K562 (cell line): Measurements from ENCODE around the gene CBX8. TPM values are rescaled to one million over a fixed set of nuclear protein-coding genes. Genes with fewer than 3 reads are reported as not detected.

Source experiments
- ATAC-seq: fragments of 200-7000 bp; cut with Tn5 transposase; 3 replicates; pipeline ENCODE4 v1.9.1; 2020; ENCODE audit warnings: moderate library complexity
- BruUV-seq: library from RNA; stranded (reverse); fragments of 400-500 nt; replicated peaks from 2 replicates; lab custom pipeline; 2021; lab: Mats Ljungman, UMichigan
- CTCF ChIA-PET: fragments of 300-600 bp; formaldehyde crosslinking; extraction: SDS; loops from one replicate; lab custom pipeline; 2021; ENCODE audit warnings: low intra/inter-chr PET ratio; lab: Yijun Ruan, JAX
- POLR2A ChIA-PET: fragments of 300-600, 350-650 bp; sonication (Branson Sonifier 250); formaldehyde crosslinking; extraction: SDS; loops from one replicate; lab custom pipeline; 2021; ENCODE audit warnings: antibody characterized with exemption, inconsistent platforms; lab: Yijun Ruan, JAX
- DNase-seq, 4 experiments: peaks; one replicate each; pipeline versions ENCODE4 v3.0.0 to v3.0.0-alpha.2; 2011 to 2018; ENCODE audit warnings: low spot score in 3 of 4, mixed read lengths in 3 of 4; ENCODE audit errors: extremely low read depth in 1 of 4
- FAIRE-seq: peaks from 2 replicates; lab custom pipeline; 2011; peaks lifted over from hg19 to GRCh38; lab: Jason Lieb, UNC
- H2AFZ ChIP-seq: 2 replicates; pipeline ENCODE4 v1.6.0; 2011; ENCODE audit warnings: low read depth, low read length, control low read depth, inconsistent platforms
- H3K27ac ChIP-seq: fragments of 200-600 bp; 3 replicates; pipeline ENCODE4 v1.8.0; 2011; ENCODE audit warnings: low read depth, mild to moderate bottlenecking, control low read depth, inconsistent platforms, low read length, moderate library complexity, mixed read lengths; ENCODE audit errors: extremely low read depth
- H3K27me3 ChIP-seq, 2 experiments: fragments of 300-600 bp in 1 of 2; 2 replicates in 1 of 2; 3 replicates in 1 of 2; pipeline versions ENCODE4 v1.6.0 to v1.8.0; 2011; ENCODE audit warnings: inconsistent platforms in 2 of 2, low read length in 2 of 2, mild to moderate bottlenecking in 1 of 2, mixed read lengths in 1 of 2, moderate library complexity in 1 of 2; ENCODE audit not compliant: control insufficient read depth in 2 of 2, insufficient read depth in 2 of 2
- H3K36me3 ChIP-seq: fragments of 300-600 bp; 3 replicates; pipeline ENCODE4 v1.8.0; 2011; ENCODE audit warnings: mild to moderate bottlenecking, low read length, inconsistent platforms; ENCODE audit not compliant: control insufficient read depth, insufficient read depth
- H3K4me1 ChIP-seq, 2 experiments: fragments of 200-600 bp in 1 of 2; replicated peaks in 1 of 2; 2 replicates in 1 of 2; 3 replicates in 1 of 2; pipeline versions ENCODE4 v1.5.1 to v1.8.0; 2011; ENCODE audit warnings: inconsistent platforms in 2 of 2, low read length in 2 of 2, mild to moderate bottlenecking in 1 of 2, mixed read lengths in 1 of 2, moderate library complexity in 1 of 2; ENCODE audit not compliant: control insufficient read depth in 2 of 2, insufficient read depth in 2 of 2
- H3K4me2 ChIP-seq: 2 replicates; pipeline ENCODE4 v1.6.1; 2011; ENCODE audit warnings: low read length, control low read depth, inconsistent platforms, mixed read lengths; ENCODE audit not compliant: insufficient read depth
- H3K4me3 ChIP-seq: fragments of 200-600 bp; sonication (generic), shearing (Covaris generic); 2 replicates; pipeline ENCODE4 v1.5.1; 2016; ENCODE audit warnings: control low read depth, inconsistent platforms
- H3K79me2 ChIP-seq: fragments of 200-600 bp; 3 replicates; pipeline ENCODE4 v1.8.0; 2011; ENCODE audit warnings: low read length, inconsistent platforms; ENCODE audit not compliant: control insufficient read depth, insufficient read depth
- H3K9ac ChIP-seq, 2 experiments: 2 replicates each; pipeline versions ENCODE4 v1.6.0 to v1.6.1; 2011; ENCODE audit warnings: low read depth in 2 of 2, low read length in 2 of 2, control low read depth in 1 of 2, inconsistent platforms in 1 of 2, mild to moderate bottlenecking in 1 of 2, mixed read lengths in 1 of 2; ENCODE audit not compliant: insufficient read depth in 1 of 2
- H3K9me1 ChIP-seq: one replicate; pipeline ENCODE4 v1.6.0; 2011; ENCODE audit warnings: inconsistent platforms, mild to moderate bottlenecking, low read length, moderate library complexity; ENCODE audit not compliant: control insufficient read depth, insufficient read depth
- H3K9me3 ChIP-seq: replicated peaks from 2 replicates; pipeline ENCODE4 v1.5.1; 2011; ENCODE audit warnings: low read depth, low read length, inconsistent platforms; ENCODE audit not compliant: control insufficient read depth, insufficient read depth
- H4K20me1 ChIP-seq: replicated peaks from 2 replicates; pipeline ENCODE4 v1.6.1; 2011; ENCODE audit warnings: low read length, inconsistent platforms, mixed read lengths; ENCODE audit not compliant: control insufficient read depth, insufficient read depth
- ATF2 ChIP-seq: sonication (generic); formaldehyde crosslinking; IDR thresholded peaks from 2 replicates; pipeline ENCODE4 v1.8.1; 2022; ENCODE audit warnings: missing genetic modification reagents
- CCAR2 ChIP-seq: fragments of 200-400 bp; formaldehyde crosslinking; IDR thresholded peaks from 2 replicates; pipeline ENCODE4 v1.6.1; 2017; ENCODE audit warnings: mild to moderate bottlenecking, low read depth, low read length
- NUFIP1 ChIP-seq: fragments of 450-650 bp; IDR thresholded peaks from 2 replicates; pipeline ENCODE4 v1.6.1; 2018; ENCODE audit not compliant: partially characterized antibody
- PBX2 ChIP-seq, 2 experiments: IDR thresholded peaks in 1 of 2; conservative IDR thresholded peaks in 1 of 2; 2 replicates each; pipeline ENCODE4 v1.6.1; 2016; ENCODE audit warnings: low read depth in 2 of 2, mild to moderate bottlenecking in 1 of 2, missing compliant biosample characterization in 1 of 2, missing genetic modification characterization in 1 of 2, moderate library complexity in 1 of 2
- PCBP2 ChIP-seq: fragments of 200-400 bp; formaldehyde crosslinking; IDR thresholded peaks from 2 replicates; pipeline ENCODE4 v1.6.1; 2018; ENCODE audit warnings: low read length, low read depth, mild to moderate bottlenecking, moderate library complexity; ENCODE audit not compliant: poor library complexity, severe bottlenecking
- RBM14 ChIP-seq: fragments of 200-400 bp; formaldehyde crosslinking; IDR thresholded peaks from 2 replicates; pipeline ENCODE4 v1.6.1; 2018; ENCODE audit warnings: low read depth, mild to moderate bottlenecking, low read length, moderate library complexity, borderline replicate concordance; ENCODE audit not compliant: insufficient read depth
- SFPQ ChIP-seq: fragments of 200-400 bp; formaldehyde crosslinking; IDR thresholded peaks from 2 replicates; pipeline ENCODE4 v1.6.1; 2017; ENCODE audit warnings: mild to moderate bottlenecking, low read depth, low read length, moderate library complexity
- SRF ChIP-seq, 2 experiments: fragments of 250-450, 450-650 bp in 1 of 2; sonication (Bioruptor Pico) in 1 of 2; sonication (generic) in 1 of 2; formaldehyde crosslinking; IDR thresholded peaks; 2 replicates each; pipeline versions ENCODE4 v1.5.0 to v1.5.1; 2020 to 2022; ENCODE audit warnings: mild to moderate bottlenecking in 1 of 2, missing genetic modification reagents in 1 of 2
- TRIM28 ChIP-seq: fragments of 450-650 bp; IDR thresholded peaks from 2 replicates; pipeline ENCODE4 v1.6.1; 2017
- VEZF1 ChIP-seq: fragments of 200-800 bp; sonication (Bioruptor generic); IDR thresholded peaks from 2 replicates; pipeline ENCODE4 v1.6.1; 2017; ENCODE audit warnings: missing genetic modification characterization, missing compliant biosample characterization
- ZBTB8A ChIP-seq: fragments of 450-650 bp; IDR thresholded peaks from 2 replicates; pipeline ENCODE4 v1.6.1; 2018; ENCODE audit warnings: mild to moderate bottlenecking, moderate library complexity; ENCODE audit not compliant: partially characterized antibody
- WGBS: fragments of 100-300 bp; shearing (Covaris generic); methylation state at CpG from one replicate; pipeline ENCODE4 v1.1.6; 2016; ENCODE audit warnings: low coverage, mixed read lengths; ENCODE audit not compliant: insufficient coverage; ENCODE audit errors: missing lambda C conversion rate; 5-methylcytosine and 5-hydroxymethylcytosine counted together
- in situ Hi-C: fragments of 300-500 bp; cut with MboI; formaldehyde crosslinking; loops from 4 replicates; pipeline ENCODE4 v1.15.0; 2018; ENCODE audit warnings: inconsistent platforms, mixed read lengths
- intact Hi-C: fragments of 100-400 bp; cut with micrococcal nuclease; formaldehyde crosslinking; loops from 2 replicates; pipeline ENCODE4 v1.14.2; 2022
- polyA plus RNA-seq, 8 experiments: library from polyadenylated mRNA; depleted of rRNA in 4 of 8; stranded (reverse) in 5 of 8; unstranded in 3 of 8; fragments of >200 nt; fragmentation: Nextera tagmentation in 2 of 8; fragmentation: Illumina TruSeq in 1 of 8; extraction: Ambion mirVana in 2 of 8; extraction: Trizol in 1 of 8; gene quantifications; 2 replicates each; pipeline versions ENCODE4 v1.2.1 to v1.2.3, GENCODE V29; 2011 to 2014; ENCODE audit warnings: inconsistent platforms in 1 of 8, missing spikeins in 1 of 8
- total RNA-seq, 7 experiments: library from RNA; depleted of rRNA in 6 of 7; stranded (reverse); fragments of >200 nt in 6 of 7; fragmentation: Illumina TruSeq in 2 of 7; extraction: Trizol in 2 of 7; gene quantifications; 2 replicates each; pipeline versions ENCODE4 v1.2.1 to v1.2.3, GENCODE V29; 2011 to 2021; ENCODE audit warnings: low replicate concordance in 1 of 7

The CBX8 gene
- total and polyA plus RNA-seq, 9 of the 15 experiments (the other 6 are each of a cell fraction or from before 2014, with no cell fraction given), result 0.08 to 11.9 (median 2.6) TPM

- WGBS, result 65% methylated on average over 27 of the region's 31 CpGs
- no peak overlapping the region for H3K4me3 ChIP-seq
- H3K79me2 ChIP-seq, result peaks cover 19% of the 10 kb centered on the region
- ChIA-PET POLR2A (interaction anchor here (0.8 to 1.7 kb wide), 6 partner anchors 9 to 40 kb away, joined by 3 to 9 read pairs (median 4); partner anchors contain the start of gene CBX4), CTCF (no interaction called here)
- in situ Hi-C loops (loop anchor here (5.0 kb wide), 1 partner anchor 38 kb away; the partner anchor contains the start of gene CBX4), intact Hi-C loops (loop anchor here (5.0 to 10.0 kb wide), 2 partner anchors 38 to 175 kb away; partner anchors contain the start of gene CBX4)
- peak overlapping the region; percentile 54; the same call in 1 of the 2 replicates for H2AFZ ChIP-seq
- no peak overlapping the region; the same call in 1 of the 2 replicates for H3K4me2 ChIP-seq
- no peaks in the 10 kb centered on the region for H3K27me3 ChIP-seq
- H3K9me1 ChIP-seq, result no peaks in the 10 kb centered on the region
- FAIRE-seq (peak; percentile 55), DNase-seq (no peak), ATAC-seq (no peak)
- peaks cover 11% of the 10 kb centered on the region; the same call in 2 of the 3 replicates for H3K36me3 ChIP-seq
- H3K27ac ChIP-seq, result no peak overlapping the region
- no peaks in the 10 kb centered on the region for H4K20me1 ChIP-seq
- peaks cover 33 to 82% of the 10 kb centered on the region in 2 experiments for H3K4me1 ChIP-seq
- H3K9ac ChIP-seq, result peak overlapping the region; percentile 0 to 83; a peak in 3 of 4 replicates
- no TSS peak for BruUV-seq
- H3K9me3 ChIP-seq, result peaks cover 3% of the 10 kb centered on the region
- TF ChIP-seq VEZF1, result 0 out of 2 replicates have a peak, but pooled peaks have one; percentile 16
- no peak for TF ChIP-seq CCAR2
- TF ChIP-seq PBX2 (CRISPR knock-in tag; IDR thresholded peaks at IDR 0.05; ENCODE audit: low read depth), result no peak
- no peak for TF ChIP-seq PBX2 (tag; conservative IDR thresholded peaks at IDR 0.05; ENCODE audit: low read depth)
- no peak for TF ChIP-seq PCBP2
- TF ChIP-seq NUFIP1, result no peak
- no peak for TF ChIP-seq TRIM28
- TF ChIP-seq RBM14, result no peak
- TF ChIP-seq ZBTB8A, result no peak
- no peak for TF ChIP-seq SFPQ
- no peak for TF ChIP-seq SRF (CRISPR knock-in tag; IDR thresholded peaks at IDR 0.05)
- no peak for TF ChIP-seq ATF2 (CRISPR knock-in tag)
Observed at GRCh38 chr17:79799538-79800324, 2.9 kb upstream of the CBX8 start.
